Pancreas (tissue), 10 donors: Measurements from ENCODE around the gene PNPLA6. TPM values are rescaled to one million over a fixed set of nuclear protein-coding genes. Genes with fewer than 3 reads are reported as not detected.
A peak's percentile ranks its signal among the peaks of the same experiment; 100 is the strongest.

Experiments
- ATAC-seq, 4 donors: fragments of 200-7000 bp; cut with Tn5 transposase; one replicate each; pipeline versions ENCODE4 v1.8.0 to v1.9.1; 2020; ENCODE audit warnings: mild to moderate bottlenecking in 4 of 4, moderate library complexity in 4 of 4
- DNase-seq, 6 donors: peaks; one replicate each; pipeline ENCODE4 v3.0.0-alpha.2; 2020
- FAIRE-seq: peaks from 2 replicates; lab custom pipeline; 2012; peaks lifted over from hg19 to GRCh38; lab: Jason Lieb, UNC
- H3K27ac ChIP-seq, 4 donors: fragments of 200-600 bp; sonication (generic); 1 replicate in 3 of 4; 2 replicates in 1 of 4; pipeline versions ENCODE4 v1.5.0 to v1.8.0; 2020
- H3K27me3 ChIP-seq, 4 donors: fragments of 200-600 bp; one replicate each; pipeline ENCODE4 v1.8.0; 2021
- H3K36me3 ChIP-seq, 3 donors: fragments of 200-600 bp; sonication (generic) in 1 of 3; one replicate each; pipeline versions ENCODE4 v1.5.0 to v1.8.0; 2020 to 2021
- H3K4me1 ChIP-seq, 3 donors: fragments of 200-600 bp; one replicate each; pipeline ENCODE4 v1.8.0; 2021
- H3K4me3 ChIP-seq, 4 donors: fragments of 200-600 bp; sonication (generic) in 2 of 4; one replicate each; pipeline versions ENCODE4 v1.5.0 to v1.8.0; 2020 to 2021
- H3K9me3 ChIP-seq, 4 donors: fragments of 200-600 bp; one replicate each; pipeline ENCODE4 v1.8.0; 2021
- WGBS, 2 donors: extraction: QIAGEN DNeasy Blood & Tissue Kit; methylation state at CpG; one replicate each; pipeline ENCODE4 v1.1.7; 2013; 5-methylcytosine and 5-hydroxymethylcytosine counted together
- intact Hi-C, 3 donors: fragments of 100-400 bp; cut with DNase I; formaldehyde crosslinking; loops; one replicate each; pipeline versions ENCODE4 v1.11.1 to v1.14.2; 2022
- polyA plus RNA-seq, 2 donors: library from polyadenylated mRNA; stranded (reverse); fragments of 200-250 nt; gene quantifications; one replicate each; pipeline ENCODE4 v1.2.3, GENCODE V29; 2013
- total RNA-seq, 6 donors: library from RNA; stranded (reverse); fragmentation: NEBNext Ultra II Directional in 4 of 6; extraction: Animal tissue kit (Norgen Biotek cat#: 25700) in 4 of 6; gene quantifications; one replicate each; pipeline versions ENCODE4 v1.2.1 to v1.2.4, GENCODE V29; 2021 to 2023
- TF ChIP-seq, protein P1 (sequence below), 4 donors: fragments of 200-600 bp; sonication (generic) in 3 of 4; IDR thresholded peaks; one replicate each; pipeline versions ENCODE4 v1.5.0 to v1.8.0; 2021; ENCODE audit warnings: antibody characterized with exemption in 4 of 4
- donor health status: healthy with polysubstance abuse.
- donor health status: DM: no; HTN: no; CAD: no; lungs with moderate emphysema.
- donor health status: DM: no; HTN: no; CAD: no.
- donor health status: control.
- donor health status: control.
- donor health status: Bipolar disorder and iron deficiency.
- donor health status: DM: yes; HTN: yes; CAD: no.
- donor health status: DM: no; HTN: no; CAD: no.
- donor health status: DM: no; HTN: no; CAD: no.
- donor health status: DM: yes; HTN: yes; CAD: no.

The PNPLA6 gene
- total and polyA plus RNA-seq, 8 donors = 25.4 to 86.2 (median 34.1) TPM

DNA sequence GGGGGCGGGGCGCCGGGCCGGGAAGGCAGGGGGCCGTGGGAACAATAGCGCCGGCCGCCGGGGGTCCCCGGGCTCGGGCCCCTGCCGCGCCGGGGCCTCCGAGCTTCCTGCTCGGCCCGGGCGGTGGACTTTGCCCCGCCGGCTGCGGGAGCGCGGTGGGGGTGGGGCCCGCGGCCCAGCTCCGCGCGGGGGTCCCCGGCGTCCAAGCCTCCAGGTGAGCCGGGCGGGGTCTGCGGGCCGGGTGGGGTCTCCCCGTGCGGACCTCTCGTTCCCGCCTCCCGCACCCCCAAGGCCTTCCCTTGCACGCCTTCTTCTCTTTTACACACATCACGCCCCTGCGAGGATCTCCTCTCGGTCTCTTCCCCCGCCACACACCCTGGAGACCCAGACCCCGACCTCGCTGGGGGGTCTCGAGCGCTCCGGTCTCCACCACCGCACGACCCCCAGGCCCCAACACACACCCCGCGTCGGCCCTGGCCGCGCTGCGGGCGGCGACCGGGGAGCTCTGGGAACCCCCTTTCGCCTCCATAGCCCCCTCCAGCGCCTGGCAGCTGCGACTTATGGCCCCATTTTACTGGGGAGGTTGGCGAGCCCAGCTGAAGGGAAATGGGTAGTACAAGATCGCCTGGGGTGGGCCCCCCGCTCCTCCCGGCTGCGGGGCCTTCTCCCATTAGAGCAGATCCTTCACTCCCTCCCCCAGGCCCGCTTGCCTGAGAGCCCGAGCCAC lies 60.9 kb downstream of the PNPLA6 start:
- Histone ChIP-seq H3K36me3 (no peaks in the 10 kb centered on the region), H3K27me3 (no peaks in the 10 kb centered on the region), H3K4me1 (peaks cover 0 to 5% (median 5%) of the 10 kb centered on the region in 3 donors), H3K9me3 (no peaks in the 10 kb centered on the region), H3K4me3 (peak overlapping the region; percentile 35 to 72 (median 55)), H3K27ac (peak overlapping the region in 3 of 4 donors; percentile 28 to 58 (median 37))
- DNase-seq = peak in 5 of 6 donors; percentile 18 to 72 (median 51)
- peak; percentile 49 to 65 (median 60) for ATAC-seq
- no peak for FAIRE-seq
- intact Hi-C loops = no loop called here
- WGBS, 2 donors = 2% methylated on average over 30 to 68 of the region's 70 CpGs
- TF ChIP-seq, protein P1, sequence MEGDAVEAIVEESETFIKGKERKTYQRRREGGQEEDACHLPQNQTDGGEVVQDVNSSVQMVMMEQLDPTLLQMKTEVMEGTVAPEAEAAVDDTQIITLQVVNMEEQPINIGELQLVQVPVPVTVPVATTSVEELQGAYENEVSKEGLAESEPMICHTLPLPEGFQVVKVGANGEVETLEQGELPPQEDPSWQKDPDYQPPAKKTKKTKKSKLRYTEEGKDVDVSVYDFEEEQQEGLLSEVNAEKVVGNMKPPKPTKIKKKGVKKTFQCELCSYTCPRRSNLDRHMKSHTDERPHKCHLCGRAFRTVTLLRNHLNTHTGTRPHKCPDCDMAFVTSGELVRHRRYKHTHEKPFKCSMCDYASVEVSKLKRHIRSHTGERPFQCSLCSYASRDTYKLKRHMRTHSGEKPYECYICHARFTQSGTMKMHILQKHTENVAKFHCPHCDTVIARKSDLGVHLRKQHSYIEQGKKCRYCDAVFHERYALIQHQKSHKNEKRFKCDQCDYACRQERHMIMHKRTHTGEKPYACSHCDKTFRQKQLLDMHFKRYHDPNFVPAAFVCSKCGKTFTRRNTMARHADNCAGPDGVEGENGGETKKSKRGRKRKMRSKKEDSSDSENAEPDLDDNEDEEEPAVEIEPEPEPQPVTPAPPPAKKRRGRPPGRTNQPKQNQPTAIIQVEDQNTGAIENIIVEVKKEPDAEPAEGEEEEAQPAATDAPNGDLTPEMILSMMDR (IDR thresholded peaks at IDR 0.05) = no peak

DNA sequence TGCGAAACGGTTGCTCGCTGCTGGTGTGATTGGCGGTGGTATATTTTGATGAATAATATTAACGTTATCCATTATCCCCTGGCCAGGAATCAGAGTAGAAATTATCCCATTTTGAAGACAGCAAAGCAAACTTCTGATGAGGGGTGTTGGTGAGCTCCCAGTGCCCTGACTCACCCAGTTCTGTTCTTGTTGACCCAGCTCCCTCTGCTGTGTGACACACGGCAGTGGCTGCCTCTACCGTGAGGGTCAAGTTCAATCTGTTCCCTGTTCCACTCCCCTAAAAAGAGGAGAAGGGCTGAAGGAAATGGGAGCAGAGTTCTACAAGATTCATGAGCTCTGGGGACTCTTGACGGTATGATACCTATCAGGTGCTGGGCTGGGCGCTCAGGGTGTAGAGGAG lies 62.2 kb downstream of the PNPLA6 start:
- TF ChIP-seq, protein P1 (IDR thresholded peaks at IDR 0.05) = no peak
- Histone ChIP-seq H3K4me3 (no peak overlapping the region), H3K4me1 (peaks cover 5 to 10% (median 5%) of the 10 kb centered on the region in 3 donors), H3K27me3 (no peaks in the 10 kb centered on the region), H3K27ac (no peak overlapping the region), H3K36me3 (no peaks in the 10 kb centered on the region), H3K9me3 (no peaks in the 10 kb centered on the region)
- 61 to 67% methylated on average over 9 of the region's 9 CpGs for WGBS, 2 donors
- DNase-seq (peak in 1 of 6 donors; percentile 41), ATAC-seq (peak in 3 of 4 donors; percentile 33 to 35 (median 33)), FAIRE-seq (no peak)
- intact Hi-C loops = no loop called here

DNA sequence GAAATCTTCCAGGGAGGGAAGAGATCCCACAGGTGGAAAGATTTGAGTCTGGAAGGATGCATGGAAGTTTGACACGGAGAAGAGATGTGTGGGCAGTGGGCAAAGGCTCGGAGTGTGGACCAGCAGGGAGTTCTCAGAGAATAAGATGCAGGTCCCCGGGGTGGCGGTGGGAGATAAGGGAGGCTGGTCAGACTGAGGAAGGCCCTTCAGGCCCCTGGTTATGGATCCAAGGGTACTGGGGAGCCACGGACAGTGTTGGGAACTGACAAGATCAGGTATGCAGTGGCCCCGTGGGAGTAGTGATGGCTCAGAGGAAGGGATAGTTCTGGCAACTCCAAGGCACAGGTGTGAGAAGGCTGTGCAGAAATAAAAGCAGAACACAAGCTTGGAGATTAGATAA lies 62.7 kb downstream of the PNPLA6 start:
- FAIRE-seq (no peak), ATAC-seq (no peak), DNase-seq (peak in 1 of 6 donors; percentile 13)
- Histone ChIP-seq H3K4me1 (peaks cover 5 to 13% (median 5%) of the 10 kb centered on the region in 3 donors), H3K9me3 (no peaks in the 10 kb centered on the region), H3K4me3 (no peak overlapping the region), H3K36me3 (no peaks in the 10 kb centered on the region), H3K27me3 (no peaks in the 10 kb centered on the region), H3K27ac (no peak overlapping the region)
- TF ChIP-seq, protein P1 (IDR thresholded peaks at IDR 0.05) = no peak
- 64 to 71% methylated on average over 6 of the region's 6 CpGs for whole genome bisulfite sequencing, 2 donors
- intact Hi-C loops = no loop called here

DNA sequence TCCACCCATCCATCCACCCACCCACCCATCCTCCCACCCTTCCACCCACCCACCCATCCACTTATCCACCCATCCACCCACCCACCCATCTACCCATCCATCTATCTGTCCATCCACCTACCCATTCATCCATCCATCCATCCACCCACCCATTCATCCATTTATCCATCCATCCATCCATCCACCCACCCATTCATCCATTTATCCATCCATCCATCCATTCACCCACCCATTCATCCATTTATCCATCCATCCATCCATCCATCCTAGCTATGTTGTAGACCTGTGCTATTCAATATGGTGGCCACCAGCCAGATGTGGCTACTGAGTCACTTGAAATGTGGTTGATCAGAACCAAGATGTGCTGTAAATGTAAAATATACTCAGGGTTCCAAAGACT lies 65.2 kb downstream of the PNPLA6 start:
- H3K4me1 ChIP-seq = peaks cover 5 to 13% (median 5%) of the 10 kb centered on the region in 3 donors
- FAIRE-seq (no peak), ATAC-seq (no peak), DNase-seq (no peak)
- H3K9me3 ChIP-seq = no peaks in the 10 kb centered on the region
- H3K27ac ChIP-seq = no peak overlapping the region
- intact Hi-C loops = no loop called here
- H3K27me3 ChIP-seq = no peaks in the 10 kb centered on the region
- H3K4me3 ChIP-seq = no peak overlapping the region
- no peaks in the 10 kb centered on the region for H3K36me3 ChIP-seq
- TF ChIP-seq, protein P1 (IDR thresholded peaks at IDR 0.05) = no peak
